SU-DHL-6 (cell line): ENCODE data around the gene PRKCZ.

Experiments used
- H2AFZ ChIP-seq: fragments of 200-600 bp; sonication (generic); 2 replicates; pipeline ENCODE4 v1.6.1; 2014; ENCODE audit warnings: low read depth, mild to moderate bottlenecking, moderate library complexity, mixed read lengths, antibody characterized with exemption, low read length; ENCODE audit not compliant: severe bottlenecking
- H3F3A ChIP-seq: fragments of 200-600 bp; shearing (Covaris generic); 2 replicates; pipeline ENCODE4 v1.6.0; 2016; ENCODE audit warnings: antibody characterized with exemption, mild to moderate bottlenecking; ENCODE audit not compliant: insufficient read depth
- H3K27ac ChIP-seq: fragments of 200-600 bp; sonication (generic); 2 replicates; pipeline ENCODE4 v1.5.1; 2016; ENCODE audit warnings: low read depth, mild to moderate bottlenecking, low read length, moderate library complexity, mixed read lengths
- H3K27me3 ChIP-seq: fragments of 200-600 bp; sonication (generic), shearing (Covaris generic); 2 replicates; pipeline ENCODE4 v1.6.0; 2014; ENCODE audit warnings: mild to moderate bottlenecking, low read length
- H3K36me3 ChIP-seq: fragments of 200-600 bp; sonication (generic); 2 replicates; pipeline ENCODE4 v1.6.1; 2014; ENCODE audit warnings: mild to moderate bottlenecking, low read length, mixed read lengths
- H3K4me2 ChIP-seq: fragments of 300-600, 200-600 bp; shearing (Covaris generic), sonication (generic); 2 replicates; pipeline ENCODE4 v1.6.0; 2014; ENCODE audit warnings: low read length, low read depth, mild to moderate bottlenecking; ENCODE audit not compliant: poor library complexity, severe bottlenecking
- H3K4me3 ChIP-seq: fragments of 200-600 bp; sonication (generic); 2 replicates; pipeline ENCODE4 v1.5.1; 2014; ENCODE audit warnings: antibody characterized with exemption, low read length, mild to moderate bottlenecking, mixed read lengths; ENCODE audit not compliant: insufficient read depth, poor library complexity, severe bottlenecking
- H3K79me2 ChIP-seq: fragments of 200-600 bp; sonication (generic); 2 replicates; pipeline ENCODE4 v1.6.1; 2014; ENCODE audit warnings: mild to moderate bottlenecking, low read length, moderate library complexity; ENCODE audit not compliant: insufficient read depth
- H3K9ac ChIP-seq: fragments of 200-600 bp; sonication (generic); 2 replicates; pipeline ENCODE4 v1.7.0; 2014; ENCODE audit warnings: mild to moderate bottlenecking, low read length
- H3K9me2 ChIP-seq: fragments of 200-600 bp; sonication (generic); replicated peaks from 2 replicates; pipeline ENCODE4 v1.6.1; 2014; ENCODE audit warnings: low read length; ENCODE audit not compliant: insufficient read depth
- H3K9me3 ChIP-seq: fragments of 200-600 bp; sonication (generic); 2 replicates; pipeline ENCODE4 v1.6.1; 2014; ENCODE audit warnings: low read length, mixed read lengths; ENCODE audit not compliant: insufficient read depth
- H4K20me1 ChIP-seq: fragments of 200-600 bp; sonication (generic); 2 replicates; pipeline ENCODE4 v1.6.1; 2014; ENCODE audit warnings: low read depth, mild to moderate bottlenecking, antibody characterized with exemption, low read length, moderate library complexity, mixed read lengths
- EZH2phosphoT487 ChIP-seq: fragments of 200-600 bp; sonication (generic), shearing (Covaris generic); conservative IDR thresholded peaks from 2 replicates; pipeline ENCODE4 v1.6.1; 2018; ENCODE audit warnings: mild to moderate bottlenecking, antibody characterized with exemption, low read length, moderate library complexity, mixed read lengths
- TF ChIP-seq, protein P1 (sequence below): fragments of 200-600 bp; sonication (generic); IDR thresholded peaks from one replicate; pipeline ENCODE4 v1.5.1; 2017; ENCODE audit warnings: antibody characterized with exemption, mild to moderate bottlenecking, low read length, moderate library complexity; ENCODE audit not compliant: insufficient read depth, poor library complexity, severe bottlenecking

Gene PRKCZ

DNA sequence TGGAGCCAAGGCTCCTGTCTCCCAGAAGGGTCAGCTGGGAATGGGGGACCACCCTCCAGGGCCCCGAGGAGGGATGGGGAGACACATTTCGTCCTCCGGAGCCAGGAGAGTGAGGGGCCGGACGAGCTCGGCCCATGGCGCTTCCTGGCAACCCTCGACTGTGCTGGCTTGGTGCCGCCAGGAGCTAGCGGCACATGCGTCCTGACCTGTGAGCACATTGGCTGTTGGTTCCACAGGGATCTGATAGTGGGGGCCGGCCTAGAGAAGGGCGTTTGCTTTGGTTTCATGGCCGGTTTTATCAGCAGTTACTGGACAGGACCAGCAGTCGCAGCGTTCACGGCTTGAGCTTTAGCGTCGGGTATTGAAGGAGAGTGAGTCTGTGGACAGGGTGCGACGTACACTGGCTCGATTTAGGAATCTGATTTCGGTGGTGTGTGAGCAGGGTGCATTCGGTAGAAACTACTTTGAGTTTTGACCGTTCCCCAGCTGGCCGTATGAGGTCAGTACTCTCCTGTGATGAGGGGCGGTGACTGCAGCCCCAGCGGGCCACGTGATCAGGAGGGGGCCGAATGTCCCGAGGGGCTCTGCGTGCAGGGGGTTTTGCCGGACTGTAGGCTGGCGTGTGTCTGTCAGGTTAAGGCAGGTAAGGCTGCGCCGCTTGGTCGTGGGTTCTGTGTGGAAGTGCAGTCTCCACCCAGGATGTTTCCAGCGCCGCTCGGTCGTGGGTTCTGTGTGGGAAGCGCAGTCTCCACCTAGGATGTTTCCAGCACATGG is 125.7 kb downstream of the PRKCZ start:
- TF ChIP-seq, protein P1, sequence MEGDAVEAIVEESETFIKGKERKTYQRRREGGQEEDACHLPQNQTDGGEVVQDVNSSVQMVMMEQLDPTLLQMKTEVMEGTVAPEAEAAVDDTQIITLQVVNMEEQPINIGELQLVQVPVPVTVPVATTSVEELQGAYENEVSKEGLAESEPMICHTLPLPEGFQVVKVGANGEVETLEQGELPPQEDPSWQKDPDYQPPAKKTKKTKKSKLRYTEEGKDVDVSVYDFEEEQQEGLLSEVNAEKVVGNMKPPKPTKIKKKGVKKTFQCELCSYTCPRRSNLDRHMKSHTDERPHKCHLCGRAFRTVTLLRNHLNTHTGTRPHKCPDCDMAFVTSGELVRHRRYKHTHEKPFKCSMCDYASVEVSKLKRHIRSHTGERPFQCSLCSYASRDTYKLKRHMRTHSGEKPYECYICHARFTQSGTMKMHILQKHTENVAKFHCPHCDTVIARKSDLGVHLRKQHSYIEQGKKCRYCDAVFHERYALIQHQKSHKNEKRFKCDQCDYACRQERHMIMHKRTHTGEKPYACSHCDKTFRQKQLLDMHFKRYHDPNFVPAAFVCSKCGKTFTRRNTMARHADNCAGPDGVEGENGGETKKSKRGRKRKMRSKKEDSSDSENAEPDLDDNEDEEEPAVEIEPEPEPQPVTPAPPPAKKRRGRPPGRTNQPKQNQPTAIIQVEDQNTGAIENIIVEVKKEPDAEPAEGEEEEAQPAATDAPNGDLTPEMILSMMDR, result no peak
- no peak for TF ChIP-seq EZH2phosphoT487
- H2AFZ ChIP-seq, result no peak overlapping the region
- no peaks in the 10 kb centered on the region for H3K9me3 ChIP-seq
- no peak overlapping the region for H3K9ac ChIP-seq
- H3K4me2 ChIP-seq, result no peak overlapping the region
- no peaks in the 10 kb centered on the region for H4K20me1 ChIP-seq
- no peaks in the 10 kb centered on the region for H3K27me3 ChIP-seq
- H3K79me2 ChIP-seq, result no peaks in the 10 kb centered on the region
- no peaks in the 10 kb centered on the region for H3F3A ChIP-seq
- no peaks in the 10 kb centered on the region for H3K9me2 ChIP-seq
- no peak overlapping the region for H3K27ac ChIP-seq
- H3K36me3 ChIP-seq, result no peaks in the 10 kb centered on the region
- no peak overlapping the region for H3K4me3 ChIP-seq

DNA sequence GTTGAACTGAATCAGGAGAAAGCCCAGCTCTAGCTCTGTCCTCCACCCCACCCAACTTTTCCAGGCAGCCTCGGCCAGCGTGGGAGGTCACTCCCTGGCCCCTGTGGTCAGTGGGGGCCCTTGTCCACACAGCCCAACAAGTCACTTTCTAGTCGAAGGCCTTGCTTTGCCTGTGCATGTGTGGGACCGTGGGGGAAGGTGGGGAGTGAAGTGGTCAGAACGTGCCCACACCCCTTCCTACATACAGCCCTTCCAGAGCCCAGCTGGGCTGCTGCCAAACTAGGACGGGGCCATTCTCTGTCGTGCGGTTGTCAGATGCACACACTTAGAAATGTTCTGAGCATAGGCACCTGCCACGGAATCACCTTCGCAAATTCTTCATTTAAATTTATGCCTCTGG is 126.4 kb downstream of the PRKCZ start:
- Histone ChIP-seq H3K27me3 (no peaks in the 10 kb centered on the region), H3K79me2 (no peaks in the 10 kb centered on the region), H2AFZ (no peak overlapping the region), H3K36me3 (no peaks in the 10 kb centered on the region), H3K4me3 (no peak overlapping the region), H3K27ac (no peak overlapping the region), H4K20me1 (no peaks in the 10 kb centered on the region), H3K9me3 (no peaks in the 10 kb centered on the region), H3K4me2 (no peak overlapping the region), H3F3A (no peaks in the 10 kb centered on the region), H3K9ac (no peak overlapping the region), H3K9me2 (no peaks in the 10 kb centered on the region)
- TF ChIP-seq EZH2phosphoT487, result no peak
- TF ChIP-seq, protein P1, result no peak

- TF ChIP-seq, protein P1, result no peak
- TF ChIP-seq EZH2phosphoT487, result no peak
- Histone ChIP-seq H3K27me3 (no peaks in the 10 kb centered on the region), H3K9me2 (no peaks in the 10 kb centered on the region), H3K27ac (no peak overlapping the region), H3K4me2 (no peak overlapping the region), H3K36me3 (no peaks in the 10 kb centered on the region), H3K9me3 (no peaks in the 10 kb centered on the region), H3K4me3 (no peak overlapping the region), H2AFZ (no peak overlapping the region), H4K20me1 (no peaks in the 10 kb centered on the region), H3K79me2 (no peaks in the 10 kb centered on the region), H3K9ac (no peak overlapping the region), H3F3A (no peaks in the 10 kb centered on the region)
These were observed 127.3 kb downstream of the PRKCZ start for GRCh38 chr1:2177541-2177940.
